Parathyroid adenoma (tissue), 2 donors: ENCODE results near the gene SLC35E2B.

ENCODE experiments used
- H2AFZ ChIP-seq: fragments of 300-600 bp; sonication (generic); one replicate; pipeline ENCODE4 v1.7.0; 2017; ENCODE audit warnings: antibody characterized with exemption, mild to moderate bottlenecking
- H3K27ac ChIP-seq: fragments of 300-600 bp; sonication (generic); one replicate; pipeline ENCODE4 v1.7.0; 2017
- H3K27me3 ChIP-seq: fragments of 300-600 bp; sonication (generic); one replicate; pipeline ENCODE4 v1.7.0; 2017; ENCODE audit warnings: low read length; ENCODE audit not compliant: control insufficient read depth, insufficient read depth
- H3K36me3 ChIP-seq: fragments of 300-600 bp; sonication (generic); one replicate; pipeline ENCODE4 v1.7.0; 2017; ENCODE audit warnings: low read length; ENCODE audit not compliant: control insufficient read depth, insufficient read depth
- H3K4me1 ChIP-seq: fragments of 300-600 bp; sonication (generic); one replicate; pipeline ENCODE4 v1.7.0; 2017; ENCODE audit warnings: control low read depth
- H3K4me2 ChIP-seq: fragments of 300-600 bp; sonication (generic); one replicate; pipeline ENCODE4 v1.7.0; 2017; ENCODE audit warnings: low read length
- H3K4me3 ChIP-seq: fragments of 300-600 bp; sonication (generic); one replicate; pipeline ENCODE4 v1.7.0; 2017; ENCODE audit warnings: low read depth, low read length
- H3K79me2 ChIP-seq: fragments of 300-600 bp; sonication (generic); one replicate; pipeline ENCODE4 v1.7.0; 2017; ENCODE audit warnings: control low read depth
- H3K9ac ChIP-seq: fragments of 300-600 bp; sonication (generic); one replicate; pipeline ENCODE4 v1.7.0; 2017; ENCODE audit warnings: mild to moderate bottlenecking
- H3K9me3 ChIP-seq: fragments of 300-600 bp; sonication (generic); one replicate; pipeline ENCODE4 v1.7.0; 2017; ENCODE audit warnings: low read length; ENCODE audit not compliant: control insufficient read depth
- CTCF ChIP-seq: fragments of 300-600 bp; sonication (generic); IDR thresholded peaks from one replicate; pipeline ENCODE4 v1.7.0; 2017; ENCODE audit warnings: antibody characterized with exemption, mild to moderate bottlenecking
- donor health status: primary hyperparathyroidism.

SLC35E2B gene

GRCh38 chr1:1672181-1672965 is 20.2 kb downstream of the SLC35E2B start:
- no peak overlapping the region for H3K27ac ChIP-seq
- no peak overlapping the region for H3K9ac ChIP-seq
- H3K79me2 ChIP-seq = no peaks in the 10 kb centered on the region
- H3K4me1 ChIP-seq = no peaks in the 10 kb centered on the region
- H2AFZ ChIP-seq = no peak overlapping the region
- H3K4me2 ChIP-seq = no peak overlapping the region
- H3K4me3 ChIP-seq = no peak overlapping the region
- H3K9me3 ChIP-seq = no peaks in the 10 kb centered on the region
- no peak for TF ChIP-seq CTCF
- H3K27me3 ChIP-seq = no peaks in the 10 kb centered on the region
- no peaks in the 10 kb centered on the region for H3K36me3 ChIP-seq

GRCh38 chr1:1671365-1672119 is 21.1 kb downstream of the SLC35E2B start:
- Histone ChIP-seq H3K9me3 (no peaks in the 10 kb centered on the region), H3K9ac (no peak overlapping the region), H3K4me2 (no peak overlapping the region), H3K79me2 (no peaks in the 10 kb centered on the region), H3K27ac (no peak overlapping the region), H3K4me3 (no peak overlapping the region), H3K4me1 (no peaks in the 10 kb centered on the region), H2AFZ (no peak overlapping the region), H3K27me3 (no peaks in the 10 kb centered on the region), H3K36me3 (no peaks in the 10 kb centered on the region)
- no peak for TF ChIP-seq CTCF

- Histone ChIP-seq H3K9ac (no peak overlapping the region), H3K27ac (no peak overlapping the region), H3K4me3 (no peak overlapping the region), H3K79me2 (no peaks in the 10 kb centered on the region), H3K27me3 (no peaks in the 10 kb centered on the region), H3K4me1 (no peaks in the 10 kb centered on the region), H3K4me2 (no peak overlapping the region), H2AFZ (no peak overlapping the region), H3K36me3 (no peaks in the 10 kb centered on the region), H3K9me3 (no peaks in the 10 kb centered on the region)
- TF ChIP-seq CTCF = no peak
Measured at GRCh38 chr1:1670866-1671265, 21.7 kb downstream of the SLC35E2B start.

GRCh38 chr1:1669468-1670440 is 22.8 kb downstream of the SLC35E2B start:
- H3K36me3 ChIP-seq = no peaks in the 10 kb centered on the region
- H3K4me2 ChIP-seq = no peak overlapping the region
- H3K79me2 ChIP-seq = no peaks in the 10 kb centered on the region
- H3K4me3 ChIP-seq = no peak overlapping the region
- no peaks in the 10 kb centered on the region for H3K4me1 ChIP-seq
- TF ChIP-seq CTCF = no peak
- no peak overlapping the region for H2AFZ ChIP-seq
- no peak overlapping the region for H3K9ac ChIP-seq
- H3K27ac ChIP-seq = no peak overlapping the region
- H3K9me3 ChIP-seq = no peaks in the 10 kb centered on the region
- H3K27me3 ChIP-seq = no peaks in the 10 kb centered on the region
